Measurements from ENCODE around the gene NUBPL.

- TF ChIP-seq, protein P1, sequence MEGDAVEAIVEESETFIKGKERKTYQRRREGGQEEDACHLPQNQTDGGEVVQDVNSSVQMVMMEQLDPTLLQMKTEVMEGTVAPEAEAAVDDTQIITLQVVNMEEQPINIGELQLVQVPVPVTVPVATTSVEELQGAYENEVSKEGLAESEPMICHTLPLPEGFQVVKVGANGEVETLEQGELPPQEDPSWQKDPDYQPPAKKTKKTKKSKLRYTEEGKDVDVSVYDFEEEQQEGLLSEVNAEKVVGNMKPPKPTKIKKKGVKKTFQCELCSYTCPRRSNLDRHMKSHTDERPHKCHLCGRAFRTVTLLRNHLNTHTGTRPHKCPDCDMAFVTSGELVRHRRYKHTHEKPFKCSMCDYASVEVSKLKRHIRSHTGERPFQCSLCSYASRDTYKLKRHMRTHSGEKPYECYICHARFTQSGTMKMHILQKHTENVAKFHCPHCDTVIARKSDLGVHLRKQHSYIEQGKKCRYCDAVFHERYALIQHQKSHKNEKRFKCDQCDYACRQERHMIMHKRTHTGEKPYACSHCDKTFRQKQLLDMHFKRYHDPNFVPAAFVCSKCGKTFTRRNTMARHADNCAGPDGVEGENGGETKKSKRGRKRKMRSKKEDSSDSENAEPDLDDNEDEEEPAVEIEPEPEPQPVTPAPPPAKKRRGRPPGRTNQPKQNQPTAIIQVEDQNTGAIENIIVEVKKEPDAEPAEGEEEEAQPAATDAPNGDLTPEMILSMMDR (IDR thresholded peaks at IDR 0.05; ENCODE audit: low read length) = no peak
- TF ChIP-seq EZH2 (optimal IDR thresholded peaks at IDR 0.05; ENCODE audit: low read depth, low read length) = no peak
- no peak for TF ChIP-seq EZH2phosphoT487 (IDR thresholded peaks at IDR 0.05; ENCODE audit: low read length)
Measured at GRCh38 chr14:31864937-31865855, 304.0 kb downstream of the NUBPL start.

Measured in MM.1S (cell line).